Fibroblast of villous mesenchyme (primary cell): ENCODE results near the gene SLX9. TPM values are rescaled to one million over a fixed set of nuclear protein-coding genes. Genes with fewer than 3 reads are reported as not detected.

Experiments
- DNase-seq: peaks from one replicate; pipeline ENCODE4 v3.0.0-alpha.2; 2010; ENCODE audit warnings: low read depth
- H3K4me3 ChIP-seq: 2 replicates; pipeline ENCODE4 v1.5.1; 2011; ENCODE audit warnings: low read depth, mild to moderate bottlenecking, low read length
- CTCF ChIP-seq: IDR thresholded peaks from 2 replicates; pipeline ENCODE4 v1.5.1; 2012; ENCODE audit warnings: low read depth, mild to moderate bottlenecking, low read length; ENCODE audit not compliant: insufficient read depth
- total RNA-seq: library from RNA; depleted of rRNA; stranded (reverse); fragments of >200 nt; gene quantifications from 2 replicates; pipeline ENCODE4 v1.2.3, GENCODE V29; 2012

SLX9 gene
- total RNA-seq, 1 donor = 12.1 TPM

- no peak for TF ChIP-seq CTCF
- no peak overlapping the region for H3K4me3 ChIP-seq
- no peak for DNase-seq
Observed at GRCh38 chr21:44907225-44907965, 32.4 kb upstream of the SLX9 start.

- peak overlapping the region; percentile 15 for H3K4me3 ChIP-seq
- TF ChIP-seq CTCF = no peak
- DNase-seq = peak; percentile 47
Observed at GRCh38 chr21:44907966-44908895, 31.6 kb upstream of the SLX9 start.

DNA sequence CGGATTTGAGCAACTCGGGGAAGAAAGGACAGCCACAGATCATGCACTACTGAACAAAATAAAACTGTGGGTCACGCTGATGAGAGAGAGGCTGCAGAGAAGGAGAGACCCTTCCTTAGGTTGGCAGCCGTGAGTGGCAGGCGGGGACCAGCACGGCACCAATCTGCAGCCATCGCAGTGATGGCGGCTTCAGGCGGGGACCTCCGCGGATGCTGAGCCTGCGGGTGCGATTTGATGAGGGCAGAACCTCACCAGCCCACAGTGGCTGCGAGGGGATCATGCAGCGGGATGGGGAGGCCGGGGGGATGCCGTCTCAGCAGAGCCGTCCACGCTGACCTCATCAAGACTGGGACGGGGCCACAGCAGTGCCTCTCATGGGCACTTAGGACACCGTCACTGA is 30.9 kb upstream of the SLX9 start:
- no peak for TF ChIP-seq CTCF
- no peak overlapping the region for H3K4me3 ChIP-seq
- DNase-seq = no peak

GRCh38 chr21:44909719-44910118 is 30.1 kb upstream of the SLX9 start:
- H3K4me3 ChIP-seq = no peak overlapping the region
- no peak for DNase-seq
- TF ChIP-seq CTCF = no peak

DNA sequence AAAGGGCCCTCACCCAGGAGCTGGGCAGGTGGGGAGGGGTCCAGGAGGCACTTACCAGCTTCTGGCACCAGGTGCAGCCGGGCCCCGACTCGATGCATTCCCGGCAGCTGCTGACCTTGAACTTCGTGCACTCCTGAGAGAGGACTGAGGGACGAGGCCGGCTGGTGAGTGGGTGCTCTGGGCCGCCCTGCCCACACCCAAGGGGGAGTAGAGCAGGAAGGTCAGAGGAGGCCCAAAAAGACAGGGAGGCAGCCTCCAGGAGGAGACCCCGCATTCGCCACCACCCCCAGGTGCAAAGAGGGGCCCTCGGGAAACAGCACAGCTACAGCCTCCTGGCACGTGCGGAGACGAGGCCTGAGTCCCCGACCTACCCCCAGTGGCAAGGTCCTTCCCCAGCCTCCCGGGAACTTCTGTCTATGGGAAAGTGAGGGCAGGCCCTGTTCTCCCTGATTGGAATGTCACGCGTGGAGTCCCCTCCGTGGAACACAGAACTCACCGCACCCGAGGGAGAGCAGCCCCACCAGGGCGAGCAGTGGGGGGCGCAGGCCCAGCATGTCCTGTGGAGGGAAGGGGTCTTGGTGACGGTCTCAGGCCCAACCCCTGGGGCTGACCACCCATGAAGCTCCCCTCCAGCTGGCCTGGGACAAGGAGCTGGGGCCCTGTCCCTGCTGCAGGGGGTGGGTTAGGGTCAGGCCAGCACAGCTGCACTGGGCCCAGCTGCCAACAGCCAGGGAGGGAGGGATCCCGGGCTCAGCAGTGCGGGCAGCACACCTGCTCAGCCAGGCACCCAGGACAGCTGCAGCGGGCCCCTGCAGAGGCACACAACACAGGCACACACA is 29.4 kb upstream of the SLX9 start:
- no peak for TF ChIP-seq CTCF
- H3K4me3 ChIP-seq = no peak overlapping the region
- DNase-seq = no peak

DNA sequence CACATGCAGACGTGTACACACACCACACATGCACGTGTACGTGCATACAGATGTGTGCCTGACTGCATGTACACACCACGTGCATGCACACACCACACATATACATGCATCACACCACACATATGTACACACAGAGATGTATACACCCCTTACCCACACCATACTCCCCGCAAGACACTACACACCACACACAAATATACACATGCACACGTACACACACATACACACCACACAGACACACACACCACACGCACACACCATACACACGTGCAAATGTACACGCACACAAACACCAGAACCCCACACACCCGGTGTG is 28.8 kb upstream of the SLX9 start:
- TF ChIP-seq CTCF = no peak
- no peak for DNase-seq
- no peak overlapping the region for H3K4me3 ChIP-seq
